Peyer's patch (tissue), 4 donors: ENCODE measurements around the gene CYTIP. TPM values are rescaled to one million over a fixed set of nuclear protein-coding genes. Genes with fewer than 3 reads are reported as not detected.
A peak's percentile ranks its signal among the peaks of the same experiment; 100 is the strongest.

ENCODE experiments used
- DNase-seq, 3 donors: peaks; one replicate each; pipeline ENCODE4 v3.0.0-alpha.2; 2017 to 2019
- H3K27ac ChIP-seq, 4 donors: fragments of 200-600 bp; sonication (generic); one replicate each; pipeline ENCODE4 v1.5.1; 2016 to 2019
- H3K27me3 ChIP-seq, 2 donors: fragments of 200-600 bp; sonication (generic); one replicate each; pipeline ENCODE4 v1.5.1; 2019
- H3K36me3 ChIP-seq, 3 donors: fragments of 200-600 bp; sonication (generic); one replicate each; pipeline ENCODE4 v1.5.1; 2016 to 2019
- H3K4me1 ChIP-seq, 4 donors: fragments of 200-600 bp; sonication (generic); one replicate each; pipeline ENCODE4 v1.5.1; 2016 to 2019
- H3K4me3 ChIP-seq, 4 donors: fragments of 200-600 bp; sonication (generic); 1 replicate in 3 of 4; 2 replicates in 1 of 4; pipeline ENCODE4 v1.5.1; 2016 to 2019; ENCODE audit warnings: mild to moderate bottlenecking in 1 of 4
- H3K9me3 ChIP-seq, 4 donors: fragments of 200-600 bp; sonication (generic); one replicate each; pipeline ENCODE4 v1.5.1; 2016 to 2019; ENCODE audit warnings: mild to moderate bottlenecking in 1 of 4
- CTCF ChIP-seq, 6 experiments: fragments of 450-650 bp in 4 of 6; fragments of 200-600 bp in 2 of 6; sonication (generic) in 1 of 6; IDR thresholded peaks; one replicate each; pipeline ENCODE4 v1.5.1; 2017 to 2019; ENCODE audit warnings: antibody characterized with exemption in 6 of 6, mild to moderate bottlenecking in 3 of 6, moderate library complexity in 1 of 6
- POLR2A ChIP-seq, 2 donors: fragments of 450-650 bp; IDR thresholded peaks; one replicate each; pipeline ENCODE4 v1.5.1; 2017; ENCODE audit warnings: antibody characterized with exemption in 2 of 2, mild to moderate bottlenecking in 2 of 2, moderate library complexity in 2 of 2
- total RNA-seq, 4 donors: library from RNA; depleted of rRNA; stranded (reverse); fragments of >200 nt; gene quantifications; one replicate each; pipeline ENCODE4 v1.1.0, GENCODE V29; 2016

The CYTIP gene
- total RNA-seq, 4 donors from 2014 or later = 11.8 to 182 (median 21.0) TPM

- no peaks in the 10 kb centered on the region for H3K9me3 ChIP-seq
- no peaks in the 10 kb centered on the region for H3K27me3 ChIP-seq
- H3K36me3 ChIP-seq = no peaks in the 10 kb centered on the region
- H3K4me1 ChIP-seq = no peaks in the 10 kb centered on the region
- no peak overlapping the region for H3K27ac ChIP-seq
- no peak overlapping the region for H3K4me3 ChIP-seq
- no peak for DNase-seq
- no peak for TF ChIP-seq POLR2A (IDR thresholded peaks at IDR 0.05)
- TF ChIP-seq CTCF (IDR thresholded peaks at IDR 0.05) = no peak
Observed at GRCh38 chr2:157476953-157477709, 33.2 kb upstream of the CYTIP start.

DNA sequence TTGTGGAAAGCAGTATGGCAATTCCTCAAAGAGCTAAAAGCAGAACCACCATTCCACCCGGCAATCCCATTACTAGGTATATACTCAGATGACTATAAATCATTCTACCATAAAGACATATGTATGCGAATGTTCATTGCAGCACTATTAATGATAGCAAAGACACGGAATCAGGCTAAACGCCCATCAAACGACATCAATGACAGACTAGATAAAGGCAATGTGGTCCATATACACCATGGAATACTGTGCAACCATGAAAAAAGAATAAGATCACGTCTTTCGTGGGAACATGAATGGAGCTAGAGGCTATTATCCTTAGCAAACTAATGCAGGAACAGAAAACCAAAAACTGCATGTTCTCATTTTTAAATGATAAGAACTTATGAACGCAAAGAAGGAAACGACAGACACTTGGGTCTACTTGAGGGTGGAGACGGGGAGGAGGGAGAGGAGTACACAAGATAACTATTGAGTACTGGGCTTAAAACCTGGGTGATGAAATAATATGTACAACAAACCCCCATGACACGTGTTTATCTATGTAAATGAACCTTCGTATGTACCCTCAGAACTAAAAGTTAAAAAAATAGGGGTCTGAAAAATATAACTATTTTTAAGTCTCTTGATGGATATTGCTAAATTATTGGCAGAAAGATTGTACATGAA, 32.0 kb upstream of the CYTIP start:
- H3K4me1 ChIP-seq = peaks cover 0 to 6% (median under 1%) of the 10 kb centered on the region in 4 donors
- no peak overlapping the region for H3K4me3 ChIP-seq
- no peaks in the 10 kb centered on the region for H3K27me3 ChIP-seq
- H3K27ac ChIP-seq = no peak overlapping the region
- TF ChIP-seq POLR2A (IDR thresholded peaks at IDR 0.05) (no peak), CTCF (IDR thresholded peaks at IDR 0.05) (no peak)
- H3K9me3 ChIP-seq = no peaks in the 10 kb centered on the region
- no peak for DNase-seq
- no peaks in the 10 kb centered on the region for H3K36me3 ChIP-seq

GRCh38 chr2:157473581-157473980, 29.7 kb upstream of the CYTIP start:
- TF ChIP-seq POLR2A (IDR thresholded peaks at IDR 0.05) = no peak
- H3K4me1 ChIP-seq = peaks cover 0 to 7% (median 3%) of the 10 kb centered on the region in 4 donors
- no peaks in the 10 kb centered on the region for H3K36me3 ChIP-seq

GRCh38 chr2:157471078-157471477, 27.2 kb upstream of the CYTIP start:
- peak overlapping the region in 2 of 4 donors; percentile 69 to 83 for H3K27ac ChIP-seq

More at GRCh38 chr2:157473581-157473980, 29.7 kb upstream of the CYTIP start:
- DNase-seq = no peak
- H3K27ac ChIP-seq = peak overlapping the region in 1 of 4 donors; percentile 48
- H3K4me3 ChIP-seq = no peak overlapping the region
- H3K9me3 ChIP-seq = no peaks in the 10 kb centered on the region
- no peaks in the 10 kb centered on the region for H3K27me3 ChIP-seq

GRCh38 chr2:157470321-157470720, 26.4 kb upstream of the CYTIP start:
- Histone ChIP-seq H3K9me3 (no peaks in the 10 kb centered on the region), H3K27me3 (no peaks in the 10 kb centered on the region), H3K27ac (peak overlapping the region in 3 of 4 donors; percentile 6 to 83 (median 69)), H3K4me1 (peaks cover 0 to 7% (median 3%) of the 10 kb centered on the region in 4 donors), H3K36me3 (no peaks in the 10 kb centered on the region), H3K4me3 (no peak overlapping the region)
- DNase-seq = no peak
- TF ChIP-seq POLR2A (IDR thresholded peaks at IDR 0.05) (no peak), CTCF (IDR thresholded peaks at IDR 0.05) (no peak)

More at GRCh38 chr2:157471078-157471477, 27.2 kb upstream of the CYTIP start:
- no peaks in the 10 kb centered on the region for H3K36me3 ChIP-seq
- TF ChIP-seq CTCF (IDR thresholded peaks at IDR 0.05) (no peak), POLR2A (IDR thresholded peaks at IDR 0.05) (no peak)
- no peak overlapping the region for H3K4me3 ChIP-seq
- H3K4me1 ChIP-seq = peaks cover 0 to 7% (median 3%) of the 10 kb centered on the region in 4 donors
- no peaks in the 10 kb centered on the region for H3K9me3 ChIP-seq
- peak in 1 of 3 donors; percentile 41 for DNase-seq
- H3K27me3 ChIP-seq = no peaks in the 10 kb centered on the region

GRCh38 chr2:157469726-157470125, 25.8 kb upstream of the CYTIP start:
- H3K4me1 ChIP-seq = peaks cover 0 to 7% (median 3%) of the 10 kb centered on the region in 4 donors
- peak overlapping the region; percentile 6 to 83 (median 52) for H3K27ac ChIP-seq
- TF ChIP-seq CTCF (IDR thresholded peaks at IDR 0.05) (no peak), POLR2A (IDR thresholded peaks at IDR 0.05) (no peak)
- H3K9me3 ChIP-seq = no peaks in the 10 kb centered on the region
- no peak for DNase-seq
- no peak overlapping the region for H3K4me3 ChIP-seq
- H3K27me3 ChIP-seq = no peaks in the 10 kb centered on the region
- no peaks in the 10 kb centered on the region for H3K36me3 ChIP-seq
